GM23338 (cell line): ENCODE results near the gene SERTAD1.

Experiments used
- CREB1 ChIP-seq: fragments of 250-450 bp; sonication (Bioruptor Pico); IDR thresholded peaks from 2 replicates; pipeline ENCODE4 v1.5.0; 2020; ENCODE audit warnings: low read depth, mild to moderate bottlenecking, moderate library complexity
- EZH2 ChIP-seq: fragments of 200-600 bp; sonication (generic); IDR thresholded peaks from one replicate; pipeline ENCODE4 v1.8.0; 2017; ENCODE audit warnings: antibody characterized with exemption, mild to moderate bottlenecking, low read depth; ENCODE audit not compliant: unreplicated experiment
- EZH2phosphoT487 ChIP-seq: fragments of 200-600 bp; sonication (generic); IDR thresholded peaks from one replicate; pipeline ENCODE4 v1.8.1; 2018; ENCODE audit warnings: antibody characterized with exemption; ENCODE audit not compliant: unreplicated experiment
- POLR2AphosphoS5 ChIP-seq: IDR thresholded peaks from 2 replicates; pipeline ENCODE4 v1.6.1; 2016; ENCODE audit warnings: antibody characterized with exemption, low read depth
- TF ChIP-seq, protein P1 (sequence below), 2 experiments: fragments of 200-600 bp in 1 of 2; sonication (generic) in 1 of 2; conservative IDR thresholded peaks; 2 replicates each; pipeline versions ENCODE4 v1.5.1 to v1.6.1; 2016 to 2017; ENCODE audit warnings: antibody characterized with exemption in 2 of 2, low read depth in 2 of 2, mild to moderate bottlenecking in 2 of 2, moderate library complexity in 1 of 2
- TF ChIP-seq, protein P2 (sequence below): IDR thresholded peaks from one replicate; pipeline ENCODE4 v1.6.1; 2018; ENCODE audit warnings: antibody characterized with exemption; ENCODE audit not compliant: unreplicated experiment
- TF ChIP-seq, protein P3 (sequence below): IDR thresholded peaks from 2 replicates; pipeline ENCODE4 v1.6.1; 2016; ENCODE audit warnings: antibody characterized with exemption

DNA sequence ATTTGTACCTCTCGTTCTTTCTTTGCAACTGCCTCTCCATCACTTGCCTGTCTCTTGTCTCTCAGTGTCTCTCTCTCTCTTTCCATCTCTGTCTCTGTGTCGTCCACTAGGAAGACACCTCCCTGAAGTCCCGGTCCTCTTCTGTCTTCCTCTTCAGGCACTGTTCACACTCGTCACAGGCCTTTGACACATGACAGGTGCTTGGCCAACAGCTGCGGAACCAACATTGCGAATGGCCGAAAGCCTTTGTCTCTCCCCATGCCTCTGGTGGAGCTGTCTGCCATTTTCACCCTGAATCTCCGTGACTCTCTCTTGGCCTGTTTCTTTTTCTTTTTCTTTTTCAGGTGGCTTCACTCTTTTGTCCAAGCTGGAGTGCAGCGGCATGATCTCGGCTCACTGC is 38.6 kb downstream of the SERTAD1 start:
- TF ChIP-seq, protein P1, sequence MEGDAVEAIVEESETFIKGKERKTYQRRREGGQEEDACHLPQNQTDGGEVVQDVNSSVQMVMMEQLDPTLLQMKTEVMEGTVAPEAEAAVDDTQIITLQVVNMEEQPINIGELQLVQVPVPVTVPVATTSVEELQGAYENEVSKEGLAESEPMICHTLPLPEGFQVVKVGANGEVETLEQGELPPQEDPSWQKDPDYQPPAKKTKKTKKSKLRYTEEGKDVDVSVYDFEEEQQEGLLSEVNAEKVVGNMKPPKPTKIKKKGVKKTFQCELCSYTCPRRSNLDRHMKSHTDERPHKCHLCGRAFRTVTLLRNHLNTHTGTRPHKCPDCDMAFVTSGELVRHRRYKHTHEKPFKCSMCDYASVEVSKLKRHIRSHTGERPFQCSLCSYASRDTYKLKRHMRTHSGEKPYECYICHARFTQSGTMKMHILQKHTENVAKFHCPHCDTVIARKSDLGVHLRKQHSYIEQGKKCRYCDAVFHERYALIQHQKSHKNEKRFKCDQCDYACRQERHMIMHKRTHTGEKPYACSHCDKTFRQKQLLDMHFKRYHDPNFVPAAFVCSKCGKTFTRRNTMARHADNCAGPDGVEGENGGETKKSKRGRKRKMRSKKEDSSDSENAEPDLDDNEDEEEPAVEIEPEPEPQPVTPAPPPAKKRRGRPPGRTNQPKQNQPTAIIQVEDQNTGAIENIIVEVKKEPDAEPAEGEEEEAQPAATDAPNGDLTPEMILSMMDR (conservative IDR thresholded peaks at IDR 0.05; ENCODE audit: low read depth in 2 of 2): no peak
- TF ChIP-seq POLR2AphosphoS5 (no peak), EZH2 (no peak), EZH2phosphoT487 (no peak), CREB1 (no peak)
- TF ChIP-seq, protein P2, sequence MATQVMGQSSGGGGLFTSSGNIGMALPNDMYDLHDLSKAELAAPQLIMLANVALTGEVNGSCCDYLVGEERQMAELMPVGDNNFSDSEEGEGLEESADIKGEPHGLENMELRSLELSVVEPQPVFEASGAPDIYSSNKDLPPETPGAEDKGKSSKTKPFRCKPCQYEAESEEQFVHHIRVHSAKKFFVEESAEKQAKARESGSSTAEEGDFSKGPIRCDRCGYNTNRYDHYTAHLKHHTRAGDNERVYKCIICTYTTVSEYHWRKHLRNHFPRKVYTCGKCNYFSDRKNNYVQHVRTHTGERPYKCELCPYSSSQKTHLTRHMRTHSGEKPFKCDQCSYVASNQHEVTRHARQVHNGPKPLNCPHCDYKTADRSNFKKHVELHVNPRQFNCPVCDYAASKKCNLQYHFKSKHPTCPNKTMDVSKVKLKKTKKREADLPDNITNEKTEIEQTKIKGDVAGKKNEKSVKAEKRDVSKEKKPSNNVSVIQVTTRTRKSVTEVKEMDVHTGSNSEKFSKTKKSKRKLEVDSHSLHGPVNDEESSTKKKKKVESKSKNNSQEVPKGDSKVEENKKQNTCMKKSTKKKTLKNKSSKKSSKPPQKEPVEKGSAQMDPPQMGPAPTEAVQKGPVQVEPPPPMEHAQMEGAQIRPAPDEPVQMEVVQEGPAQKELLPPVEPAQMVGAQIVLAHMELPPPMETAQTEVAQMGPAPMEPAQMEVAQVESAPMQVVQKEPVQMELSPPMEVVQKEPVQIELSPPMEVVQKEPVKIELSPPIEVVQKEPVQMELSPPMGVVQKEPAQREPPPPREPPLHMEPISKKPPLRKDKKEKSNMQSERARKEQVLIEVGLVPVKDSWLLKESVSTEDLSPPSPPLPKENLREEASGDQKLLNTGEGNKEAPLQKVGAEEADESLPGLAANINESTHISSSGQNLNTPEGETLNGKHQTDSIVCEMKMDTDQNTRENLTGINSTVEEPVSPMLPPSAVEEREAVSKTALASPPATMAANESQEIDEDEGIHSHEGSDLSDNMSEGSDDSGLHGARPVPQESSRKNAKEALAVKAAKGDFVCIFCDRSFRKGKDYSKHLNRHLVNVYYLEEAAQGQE: no peak
- TF ChIP-seq, protein P3, sequence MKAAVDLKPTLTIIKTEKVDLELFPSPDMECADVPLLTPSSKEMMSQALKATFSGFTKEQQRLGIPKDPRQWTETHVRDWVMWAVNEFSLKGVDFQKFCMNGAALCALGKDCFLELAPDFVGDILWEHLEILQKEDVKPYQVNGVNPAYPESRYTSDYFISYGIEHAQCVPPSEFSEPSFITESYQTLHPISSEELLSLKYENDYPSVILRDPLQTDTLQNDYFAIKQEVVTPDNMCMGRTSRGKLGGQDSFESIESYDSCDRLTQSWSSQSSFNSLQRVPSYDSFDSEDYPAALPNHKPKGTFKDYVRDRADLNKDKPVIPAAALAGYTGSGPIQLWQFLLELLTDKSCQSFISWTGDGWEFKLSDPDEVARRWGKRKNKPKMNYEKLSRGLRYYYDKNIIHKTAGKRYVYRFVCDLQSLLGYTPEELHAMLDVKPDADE: no peak
